ENCODE data around the gene MISP. TPM values are rescaled to one million over a fixed set of nuclear protein-coding genes. Genes with fewer than 3 reads are reported as not detected.

Gene MISP
- total and polyA plus RNA-seq, 2 donors = 0.57 to 2.4 TPM

GRCh38 chr19:788983-789700 is 38.2 kb downstream of the MISP start:
- Histone ChIP-seq H3K4me3 (ENCODE audit: low read length in 2 of 2) (no peak overlapping the region), H3K4me1 (ENCODE audit: control insufficient read depth in 2 of 2, insufficient read depth in 2 of 2, low read length in 2 of 2) (peaks cover 0 to 6% of the 10 kb centered on the region in 2 donors), H3K27me3 (ENCODE audit: control insufficient read depth in 2 of 2, insufficient read depth in 1 of 2, low read length in 1 of 2) (peaks cover 2 to 21% of the 10 kb centered on the region in 2 donors), H3K9me3 (ENCODE audit: control insufficient read depth in 2 of 2, insufficient read depth in 1 of 2, low read length in 1 of 2) (no peaks in the 10 kb centered on the region), H3K36me3 (ENCODE audit: control insufficient read depth in 2 of 2, insufficient read depth in 2 of 2, low read length in 1 of 2) (no peaks in the 10 kb centered on the region), H3K27ac (ENCODE audit: low read depth in 1 of 2, low read length in 1 of 2) (no peak overlapping the region)
- DNase-seq (ENCODE audit: low read depth in 6 of 9, low spot score in 9 of 9) = peak in 1 of 9 donors; percentile 18
- 58% methylated on average over 33 of the region's 33 CpGs for WGBS

GRCh38 chr19:789701-790060 is 38.8 kb downstream of the MISP start:
- no peak overlapping the region for H3K4me3 ChIP-seq (ENCODE audit: low read length in 2 of 2)
- no peak for DNase-seq (ENCODE audit: low read depth in 6 of 9, low spot score in 9 of 9)
- H3K36me3 ChIP-seq (ENCODE audit: control insufficient read depth in 2 of 2, insufficient read depth in 2 of 2, low read length in 1 of 2) = no peaks in the 10 kb centered on the region
- 91% methylated on average over 9 of the region's 9 CpGs for WGBS
- H3K4me1 ChIP-seq (ENCODE audit: control insufficient read depth in 2 of 2, insufficient read depth in 2 of 2, low read length in 2 of 2) = peaks cover 0 to 6% of the 10 kb centered on the region in 2 donors
- peaks cover 2 to 21% of the 10 kb centered on the region in 2 donors for H3K27me3 ChIP-seq (ENCODE audit: control insufficient read depth in 2 of 2, insufficient read depth in 1 of 2, low read length in 1 of 2)
- no peak overlapping the region for H3K27ac ChIP-seq (ENCODE audit: low read depth in 1 of 2, low read length in 1 of 2)
- no peaks in the 10 kb centered on the region for H3K9me3 ChIP-seq (ENCODE audit: control insufficient read depth in 2 of 2, insufficient read depth in 1 of 2, low read length in 1 of 2)

- 94% methylated on average over 26 of the region's 26 CpGs for WGBS
- no peaks in the 10 kb centered on the region for H3K36me3 ChIP-seq (ENCODE audit: control insufficient read depth in 2 of 2, insufficient read depth in 2 of 2, low read length in 1 of 2)
- H3K27ac ChIP-seq (ENCODE audit: low read depth in 1 of 2, low read length in 1 of 2) = no peak overlapping the region
- H3K4me3 ChIP-seq (ENCODE audit: low read length in 2 of 2) = no peak overlapping the region
- H3K9me3 ChIP-seq (ENCODE audit: control insufficient read depth in 2 of 2, insufficient read depth in 1 of 2, low read length in 1 of 2) = no peaks in the 10 kb centered on the region
- DNase-seq (ENCODE audit: low read depth in 6 of 9, low spot score in 9 of 9) = no peak
- H3K27me3 ChIP-seq (ENCODE audit: control insufficient read depth in 2 of 2, insufficient read depth in 1 of 2, low read length in 1 of 2) = peaks cover 2 to 21% of the 10 kb centered on the region in 2 donors
- peaks cover 0 to 6% of the 10 kb centered on the region in 2 donors for H3K4me1 ChIP-seq (ENCODE audit: control insufficient read depth in 2 of 2, insufficient read depth in 2 of 2, low read length in 2 of 2)
Measured at GRCh38 chr19:791007-791566, 40.2 kb downstream of the MISP start.

GRCh38 chr19:791567-792305 is 40.8 kb downstream of the MISP start:
- Histone ChIP-seq H3K4me1 (ENCODE audit: control insufficient read depth in 2 of 2, insufficient read depth in 2 of 2, low read length in 2 of 2) (peaks cover 0 to 9% of the 10 kb centered on the region in 2 donors), H3K27ac (ENCODE audit: low read depth in 1 of 2, low read length in 1 of 2) (no peak overlapping the region), H3K9me3 (ENCODE audit: control insufficient read depth in 2 of 2, insufficient read depth in 1 of 2, low read length in 1 of 2) (no peaks in the 10 kb centered on the region), H3K27me3 (ENCODE audit: control insufficient read depth in 2 of 2, insufficient read depth in 1 of 2, low read length in 1 of 2) (peaks cover 2 to 21% of the 10 kb centered on the region in 2 donors), H3K4me3 (ENCODE audit: low read length in 2 of 2) (no peak overlapping the region), H3K36me3 (ENCODE audit: control insufficient read depth in 2 of 2, insufficient read depth in 2 of 2, low read length in 1 of 2) (no peaks in the 10 kb centered on the region)
- no peak for DNase-seq (ENCODE audit: low read depth in 6 of 9, low spot score in 9 of 9)
- WGBS = 84% methylated on average over 8 of the region's 8 CpGs

GRCh38 chr19:792306-792885 is 41.5 kb downstream of the MISP start:
- H3K4me3 ChIP-seq (ENCODE audit: low read length in 2 of 2) = no peak overlapping the region
- H3K27ac ChIP-seq (ENCODE audit: low read depth in 1 of 2, low read length in 1 of 2) = no peak overlapping the region
- H3K36me3 ChIP-seq (ENCODE audit: control insufficient read depth in 2 of 2, insufficient read depth in 2 of 2, low read length in 1 of 2) = no peaks in the 10 kb centered on the region
- 95% methylated on average over 16 of the region's 16 CpGs for WGBS
- DNase-seq (ENCODE audit: low read depth in 6 of 9, low spot score in 9 of 9) = no peak
- peaks cover 0 to 9% of the 10 kb centered on the region in 2 donors for H3K4me1 ChIP-seq (ENCODE audit: control insufficient read depth in 2 of 2, insufficient read depth in 2 of 2, low read length in 2 of 2)
- no peaks in the 10 kb centered on the region for H3K9me3 ChIP-seq (ENCODE audit: control insufficient read depth in 2 of 2, insufficient read depth in 1 of 2, low read length in 1 of 2)
- H3K27me3 ChIP-seq (ENCODE audit: control insufficient read depth in 2 of 2, insufficient read depth in 1 of 2, low read length in 1 of 2) = peaks cover 2 to 21% of the 10 kb centered on the region in 2 donors

- Histone ChIP-seq H3K27me3 (ENCODE audit: control insufficient read depth in 2 of 2, insufficient read depth in 1 of 2, low read length in 1 of 2) (peaks cover 2 to 17% of the 10 kb centered on the region in 2 donors), H3K4me1 (ENCODE audit: control insufficient read depth in 2 of 2, insufficient read depth in 2 of 2, low read length in 2 of 2) (peaks cover under 1 to 9% of the 10 kb centered on the region in 2 donors), H3K36me3 (ENCODE audit: control insufficient read depth in 2 of 2, insufficient read depth in 2 of 2, low read length in 1 of 2) (peaks cover 0 to 4% of the 10 kb centered on the region in 2 donors), H3K9me3 (ENCODE audit: control insufficient read depth in 2 of 2, insufficient read depth in 1 of 2, low read length in 1 of 2) (peaks cover 0 to 3% of the 10 kb centered on the region in 2 donors), H3K27ac (ENCODE audit: low read depth in 1 of 2, low read length in 1 of 2) (no peak overlapping the region), H3K4me3 (ENCODE audit: low read length in 2 of 2) (no peak overlapping the region)
- DNase-seq (ENCODE audit: low read depth in 6 of 9, low spot score in 9 of 9) = no peak
- 93% methylated on average over 12 of the region's 12 CpGs for WGBS
Measured at GRCh38 chr19:793806-794205, 42.9 kb downstream of the MISP start.

GRCh38 chr19:795073-795611 is 44.2 kb downstream of the MISP start:
- Histone ChIP-seq H3K4me1 (ENCODE audit: control insufficient read depth in 2 of 2, insufficient read depth in 2 of 2, low read length in 2 of 2) (peaks cover 11 to 16% of the 10 kb centered on the region in 2 donors), H3K27me3 (ENCODE audit: control insufficient read depth in 2 of 2, insufficient read depth in 1 of 2, low read length in 1 of 2) (peaks cover 0 to 7% of the 10 kb centered on the region in 2 donors), H3K27ac (ENCODE audit: low read depth in 1 of 2, low read length in 1 of 2) (no peak overlapping the region), H3K36me3 (ENCODE audit: control insufficient read depth in 2 of 2, insufficient read depth in 2 of 2, low read length in 1 of 2) (peaks cover 9 to 15% of the 10 kb centered on the region in 2 donors), H3K9me3 (ENCODE audit: control insufficient read depth in 2 of 2, insufficient read depth in 1 of 2, low read length in 1 of 2) (peaks cover 0 to 6% of the 10 kb centered on the region in 2 donors), H3K4me3 (ENCODE audit: low read length in 2 of 2) (no peak overlapping the region)
- WGBS = 96% methylated on average over 28 of the region's 28 CpGs
- no peak for DNase-seq (ENCODE audit: low read depth in 6 of 9, low spot score in 9 of 9)

- 87% methylated on average over 39 of the region's 39 CpGs for WGBS
- Histone ChIP-seq H3K27ac (ENCODE audit: low read depth in 1 of 2, low read length in 1 of 2) (no peak overlapping the region), H3K9me3 (ENCODE audit: control insufficient read depth in 2 of 2, insufficient read depth in 1 of 2, low read length in 1 of 2) (peaks cover 0 to 6% of the 10 kb centered on the region in 2 donors), H3K27me3 (ENCODE audit: control insufficient read depth in 2 of 2, insufficient read depth in 1 of 2, low read length in 1 of 2) (peaks cover 0 to 3% of the 10 kb centered on the region in 2 donors), H3K36me3 (ENCODE audit: control insufficient read depth in 2 of 2, insufficient read depth in 2 of 2, low read length in 1 of 2) (peaks cover 17 to 23% of the 10 kb centered on the region in 2 donors), H3K4me1 (ENCODE audit: control insufficient read depth in 2 of 2, insufficient read depth in 2 of 2, low read length in 2 of 2) (peaks cover 14 to 24% of the 10 kb centered on the region in 2 donors), H3K4me3 (ENCODE audit: low read length in 2 of 2) (peak overlapping the region; percentile 58 to 64)
- DNase-seq (ENCODE audit: low read depth in 6 of 9, low spot score in 9 of 9) = no peak
Measured at GRCh38 chr19:795691-796581, 45.0 kb downstream of the MISP start.
